NCI-H748 treated with DMSO at 0.1 percent for 48 hours (cell line): Measurements from ENCODE around the gene PUM2.
A peak's percentile ranks its signal among the peaks of the same experiment; 100 is the strongest.
"Not testable (repeated sequence)": the region's sequence is repeated elsewhere in the genome, so short reads cannot be mapped to it uniquely, and the experiment has no call there.

Experiments used
- DNase-seq: peaks from one replicate; lab custom pipeline; 2025; lab: John Stamatoyannopoulos, UW

PUM2 gene

GRCh38 chr2:20350753-20351554, at the start of gene PUM2:
Gene PUM2, minus strand, starts transcription at chr2:20350844. Its CDS starts 23,484 bp downstream, at chr2:20327360.
- peak; percentile 86 for DNase-seq

- no peak for DNase-seq
These were observed 49.7 kb upstream of the PUM2 start for GRCh38 chr2:20400306-20400705.

GRCh38 chr2:20398956-20399567, 48.4 kb upstream of the PUM2 start:
- DNase-seq, result no peak

GRCh38 chr2:20397811-20398447, 47.3 kb upstream of the PUM2 start:
- DNase-seq, result no peak

GRCh38 chr2:20396356-20397000, 45.8 kb upstream of the PUM2 start:
- DNase-seq, result no peak

- no peak for DNase-seq
These were observed 43.3 kb upstream of the PUM2 start for GRCh38 chr2:20393986-20394385.

- DNase-seq, result no peak
These were observed 41.5 kb upstream of the PUM2 start for GRCh38 chr2:20391951-20392699.

- DNase-seq, result no peak
These were observed 40.0 kb upstream of the PUM2 start for GRCh38 chr2:20390524-20391123.

- DNase-seq, result no peak
These were observed 34.3 kb upstream of the PUM2 start for GRCh38 chr2:20384953-20385352.

- DNase-seq, result no peak
These were observed 32.5 kb upstream of the PUM2 start for GRCh38 chr2:20382965-20383810.

GRCh38 chr2:20381457-20381856, 30.8 kb upstream of the PUM2 start:
- DNase-seq, result peak; percentile 75

- no peak for DNase-seq
These were observed 28.4 kb upstream of the PUM2 start for GRCh38 chr2:20378891-20379519.

GRCh38 chr2:20378341-20378740, 27.7 kb upstream of the PUM2 start:
- DNase-seq, result no peak

- DNase-seq, result no peak
These were observed 27.1 kb upstream of the PUM2 start for GRCh38 chr2:20377741-20378140.

GRCh38 chr2:20374982-20375381, 24.3 kb upstream of the PUM2 start:
- DNase-seq, result not testable (repeated sequence)

GRCh38 chr2:20372896-20373640, 22.4 kb upstream of the PUM2 start:
- no peak for DNase-seq

- DNase-seq, result no peak
These were observed 20.8 kb upstream of the PUM2 start for GRCh38 chr2:20371323-20372025.

GRCh38 chr2:20370191-20370590, 19.5 kb upstream of the PUM2 start:
- DNase-seq, result no peak

- DNase-seq, result no peak
These were observed 18.7 kb upstream of the PUM2 start for GRCh38 chr2:20369366-20369765.
